HG02973 (cell line): ENCODE data around the gene CDC5L.

Experiments
- ATAC-seq: cut with Tn5 transposase; IDR thresholded peaks from one replicate; pipeline ENCODE4 v1.9.1; 2021; ENCODE audit warnings: moderate library complexity; ENCODE audit not compliant: unreplicated experiment

CDC5L gene

GRCh38 chr6:44373051-44373450, 14.5 kb upstream of the CDC5L start:
- no peak for ATAC-seq

DNA sequence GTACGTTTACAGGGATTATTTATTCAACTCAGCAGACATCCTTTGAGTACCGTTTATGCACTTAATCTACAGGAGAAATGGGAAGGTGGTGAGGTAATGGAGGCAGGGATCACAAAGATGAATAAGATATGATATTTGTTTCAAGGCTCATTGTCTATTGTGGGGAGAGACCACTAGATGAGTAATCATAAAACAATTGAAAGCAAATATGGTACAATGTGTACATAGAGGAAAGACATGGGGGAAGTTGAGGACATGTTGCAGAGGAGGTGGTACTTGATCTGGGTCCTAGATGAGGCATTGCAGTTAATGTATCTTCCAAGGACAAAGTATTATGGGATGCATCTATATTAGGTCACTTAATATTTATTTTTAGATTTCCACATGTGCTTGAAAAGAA, 13.7 kb upstream of the CDC5L start:
- no peak for ATAC-seq

DNA sequence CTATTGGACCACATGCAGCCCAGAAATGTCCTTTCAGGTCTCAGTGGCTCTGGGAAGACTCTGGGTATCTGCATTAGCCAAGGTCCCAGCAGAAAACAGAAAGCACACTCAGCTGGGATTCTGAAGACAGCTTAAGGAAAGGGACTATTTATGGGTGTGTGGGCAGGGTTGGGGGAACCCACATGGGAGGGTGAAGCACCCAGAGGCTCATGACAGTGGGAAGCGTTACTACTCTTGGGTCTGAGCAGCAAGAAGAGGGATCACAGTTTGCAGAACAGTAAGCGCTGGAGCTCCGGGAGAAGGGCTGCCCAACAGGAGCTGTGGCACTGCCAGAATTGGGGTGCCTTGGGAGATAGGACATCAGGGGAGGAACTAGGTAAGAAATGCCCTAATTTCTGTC, 12.4 kb upstream of the CDC5L start:
- no peak for ATAC-seq

- no peak for ATAC-seq
These were observed 10.0 kb upstream of the CDC5L start for GRCh38 chr6:44377484-44377883.

DNA sequence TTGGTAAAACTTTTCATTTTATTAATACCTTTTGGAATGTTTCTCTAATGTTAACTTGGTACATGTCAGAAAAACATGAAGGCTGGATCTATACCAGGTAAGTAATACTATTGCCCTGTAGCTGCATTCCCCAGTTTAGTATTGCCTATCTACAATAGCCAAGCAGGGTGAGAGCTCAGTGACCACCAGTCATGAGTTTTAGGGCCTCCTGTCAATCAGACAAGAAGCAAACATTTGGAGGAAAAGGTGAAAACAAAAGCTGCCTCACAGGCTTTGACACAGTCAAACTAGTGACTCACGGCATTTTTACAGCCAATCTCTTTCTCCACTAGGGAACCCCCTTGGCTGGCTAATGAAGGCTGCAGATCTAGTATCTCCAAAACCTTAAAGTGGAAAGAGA, 9.5 kb upstream of the CDC5L start:
- ATAC-seq: no peak

- ATAC-seq: no peak
These were observed 5.8 kb upstream of the CDC5L start for GRCh38 chr6:44381739-44382138.

- no peak for ATAC-seq
These were observed 1.1 kb upstream of the CDC5L start for GRCh38 chr6:44386364-44386928.

- ATAC-seq: no peak
These were observed 569 bp upstream of the CDC5L start for GRCh38 chr6:44386929-44387345.

- peak; percentile 3 for ATAC-seq
These were observed 605 bp downstream of the CDC5L start for GRCh38 chr6:44388135-44388487.

DNA sequence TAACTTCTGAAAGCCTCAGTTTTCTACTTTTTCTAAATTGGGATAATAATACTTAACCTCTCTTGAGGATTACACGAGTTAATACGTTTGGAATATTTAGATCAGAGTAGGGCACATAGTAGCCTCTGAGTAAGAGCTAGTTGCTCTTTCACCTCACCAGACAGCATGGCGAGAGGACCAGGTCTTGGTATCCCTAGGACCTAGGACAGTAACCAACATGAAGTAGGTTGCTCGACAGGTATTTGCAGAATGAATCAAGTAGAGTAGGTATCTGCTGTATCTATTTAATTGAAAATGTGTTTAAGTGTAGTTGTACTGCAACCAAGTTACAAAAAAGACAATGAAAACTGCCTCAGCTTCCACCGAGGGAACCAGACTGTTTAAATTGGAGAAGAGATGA, 1.4 kb downstream of the CDC5L start:
- ATAC-seq: no peak

GRCh38 chr6:44390158-44390683, 2.7 kb downstream of the CDC5L start:
- no peak for ATAC-seq

- ATAC-seq: no peak
These were observed 8.0 kb downstream of the CDC5L start for GRCh38 chr6:44395501-44395900.

- no peak for ATAC-seq
These were observed 9.5 kb downstream of the CDC5L start for GRCh38 chr6:44396968-44397367.

- no peak for ATAC-seq
These were observed 10.1 kb downstream of the CDC5L start for GRCh38 chr6:44397424-44398164.

DNA sequence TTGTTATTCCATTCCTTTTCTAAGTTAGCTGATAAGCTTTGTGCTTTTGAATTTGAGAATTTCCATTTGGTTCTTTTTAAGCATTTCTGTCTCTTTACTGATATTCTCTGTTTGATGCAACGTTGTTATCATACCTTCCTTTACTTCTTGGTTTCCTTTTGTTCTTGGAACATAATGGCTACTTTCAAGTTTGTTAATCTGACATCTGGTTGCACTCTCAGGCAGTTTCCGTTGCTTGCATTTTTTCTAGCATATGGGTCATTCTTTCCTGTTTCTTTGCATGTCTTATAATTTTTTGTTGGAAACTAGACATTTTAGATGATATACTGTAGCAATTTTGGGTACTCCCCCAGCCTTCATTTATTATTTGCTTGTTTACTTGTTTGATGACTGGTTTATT, 12.5 kb downstream of the CDC5L start:
- no peak for ATAC-seq

DNA sequence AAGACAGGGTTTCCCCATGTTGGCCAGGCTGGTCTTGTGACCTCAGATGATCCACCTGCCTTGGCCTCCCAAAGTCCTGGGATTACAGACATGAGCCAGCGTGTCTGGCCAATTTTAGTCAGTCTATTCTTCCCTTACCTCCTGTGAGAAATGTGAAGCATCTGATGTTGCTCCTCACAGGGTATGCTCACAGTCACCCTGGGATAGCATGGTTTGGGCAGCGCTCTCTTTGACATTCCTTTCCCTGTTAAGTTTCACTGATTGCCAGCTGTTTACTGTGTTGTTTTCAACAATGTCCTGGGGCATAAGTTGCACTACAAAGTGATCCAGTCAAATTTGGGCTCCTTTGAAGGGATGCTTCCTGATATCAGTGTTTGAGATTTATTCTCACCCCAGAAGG, 13.1 kb downstream of the CDC5L start:
- no peak for ATAC-seq

DNA sequence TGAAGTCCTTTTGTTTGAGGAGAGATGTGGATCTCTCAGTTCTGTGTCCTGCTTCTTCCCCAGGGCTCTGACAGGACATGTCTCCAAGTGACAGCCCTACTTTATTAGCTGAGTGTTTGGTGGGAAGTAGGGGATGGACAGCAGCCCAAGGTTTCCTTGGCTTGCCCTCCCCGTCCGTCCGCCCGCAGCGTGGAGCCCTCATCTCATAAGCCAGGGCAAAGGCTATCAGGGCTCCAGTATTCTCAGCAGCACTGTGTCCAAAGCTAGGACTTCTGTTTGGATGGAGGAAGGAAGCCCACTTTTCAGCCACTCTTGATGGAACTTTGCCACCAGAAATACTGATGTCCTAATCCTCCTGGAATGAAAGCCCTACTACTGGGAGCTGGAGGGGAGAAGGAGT, 13.6 kb downstream of the CDC5L start:
- ATAC-seq: no peak

DNA sequence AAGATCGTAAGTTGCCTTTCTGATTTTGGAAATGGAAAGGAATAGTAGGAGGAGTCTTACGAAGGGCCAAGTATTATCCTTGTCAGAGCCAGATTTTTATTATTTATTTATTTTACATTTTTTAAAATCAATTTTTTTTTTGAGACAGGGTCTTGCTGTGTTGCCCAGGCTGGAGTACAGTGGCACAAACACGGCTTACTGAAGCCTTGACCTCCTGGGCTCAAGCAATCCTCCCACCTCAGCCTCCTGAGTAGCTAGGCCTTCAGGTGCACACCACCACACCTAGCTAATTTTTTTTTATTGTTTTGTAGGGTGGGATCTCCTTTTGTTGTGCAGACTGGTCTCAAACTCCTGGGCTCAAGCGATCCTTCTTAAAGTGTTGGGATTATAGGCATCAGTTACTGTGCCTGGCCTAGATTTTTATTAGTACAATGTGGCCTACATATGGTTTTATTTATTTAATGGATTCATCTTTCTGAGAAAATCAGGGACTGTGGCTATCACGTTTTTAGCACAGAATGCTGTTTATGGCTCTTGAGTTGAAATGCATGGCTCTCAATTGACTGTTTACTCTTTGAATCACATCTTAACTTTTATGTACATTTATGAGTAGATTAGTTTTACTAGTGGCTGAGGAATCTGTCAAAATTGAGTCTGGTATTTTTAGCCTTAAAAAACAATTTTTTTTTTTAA, 16.7 kb downstream of the CDC5L start:
- no peak for ATAC-seq

GRCh38 chr6:44404715-44405099, 17.2 kb downstream of the CDC5L start:
- no peak for ATAC-seq

- no peak for ATAC-seq
These were observed 20.6 kb downstream of the CDC5L start for GRCh38 chr6:44407951-44408670.

- no peak for ATAC-seq
These were observed 21.8 kb downstream of the CDC5L start for GRCh38 chr6:44409207-44409794.
